Endothelial cell of umbilical vein (primary cell): Measurements from ENCODE around the gene PPP2R2C. TPM values are rescaled to one million over a fixed set of nuclear protein-coding genes. Genes with fewer than 3 reads are reported as not detected.

Source experiments
- BruUV-seq: library from RNA; stranded (reverse); fragments of 400-500 nt; replicated peaks from 2 replicates; lab custom pipeline; 2021; lab: Mats Ljungman, UMichigan
- CTCF ChIA-PET: fragments of 300-600, 350-600 bp; sonication (Branson Sonifier 250); formaldehyde crosslinking; loops from one replicate; lab custom pipeline; 2021; ENCODE audit warnings: antibody characterized with exemption, inconsistent platforms; lab: Charles Lee
- POLR2A ChIA-PET: fragments of 300-600, 350-600 bp; sonication (Branson Sonifier 250); formaldehyde crosslinking; loops from one replicate; lab custom pipeline; 2021; ENCODE audit warnings: antibody characterized with exemption, inconsistent platforms; lab: Charles Lee
- DNase-seq: peaks from one replicate; pipeline ENCODE4 v3.0.0-alpha.2; 2011; ENCODE audit warnings: low read depth, low spot score
- FAIRE-seq: peaks from 2 replicates; lab custom pipeline; 2011; peaks lifted over from hg19 to GRCh38; lab: Jason Lieb, UNC
- H2AFZ ChIP-seq: 2 replicates; pipeline ENCODE4 v1.6.0; 2012; ENCODE audit warnings: low read depth, low read length, control low read depth, inconsistent platforms
- H3K27ac ChIP-seq: 2 replicates; pipeline ENCODE4 v1.5.1; 2011; ENCODE audit warnings: low read depth, mild to moderate bottlenecking, control low read depth, low read length, moderate library complexity; ENCODE audit not compliant: insufficient read depth
- H3K27me3 ChIP-seq, 2 experiments: 2 replicates each; pipeline versions ENCODE4 v1.6.0 to v1.6.1; 2011; ENCODE audit warnings: low read length in 2 of 2, mixed read lengths in 1 of 2; ENCODE audit not compliant: control insufficient read depth in 2 of 2, insufficient read depth in 2 of 2
- H3K36me3 ChIP-seq, 2 experiments: 2 replicates in 1 of 2; 3 replicates in 1 of 2; pipeline ENCODE4 v1.5.1; 2011; ENCODE audit warnings: low read length in 2 of 2, mild to moderate bottlenecking in 1 of 2, moderate library complexity in 1 of 2; ENCODE audit not compliant: control insufficient read depth in 2 of 2, insufficient read depth in 2 of 2; ENCODE audit errors: extremely low read depth in 1 of 2
- H3K4me1 ChIP-seq: 3 replicates; pipeline ENCODE4 v1.5.1; 2011; ENCODE audit warnings: mild to moderate bottlenecking, low read length; ENCODE audit not compliant: control insufficient read depth, insufficient read depth; ENCODE audit errors: extremely low read depth
- H3K4me2 ChIP-seq: 2 replicates; pipeline ENCODE4 v1.6.1; 2011; ENCODE audit warnings: low read length, control low read depth, mixed read lengths; ENCODE audit not compliant: insufficient read depth
- H3K4me3 ChIP-seq, 3 experiments: fragments of 200-600 bp in 1 of 3; sonication (generic), shearing (Covaris generic) in 1 of 3; replicated peaks in 1 of 3; 2 replicates each; pipeline ENCODE4 v1.5.1; 2011 to 2016; ENCODE audit warnings: control low read depth in 3 of 3, low read length in 3 of 3, mild to moderate bottlenecking in 2 of 3, inconsistent platforms in 1 of 3, low read depth in 1 of 3, moderate library complexity in 1 of 3; ENCODE audit not compliant: insufficient read depth in 1 of 3
- H3K79me2 ChIP-seq: 2 replicates; pipeline ENCODE4 v1.6.0; 2012; ENCODE audit warnings: low read length, inconsistent platforms; ENCODE audit not compliant: control insufficient read depth, insufficient read depth
- H3K9ac ChIP-seq: replicated peaks from 2 replicates; pipeline ENCODE3; 2011; ENCODE audit warnings: low read length, control low read depth; ENCODE audit not compliant: insufficient read depth; ENCODE audit errors: extremely low read depth
- H3K9me1 ChIP-seq: replicated peaks from 3 replicates; pipeline ENCODE4 v1.6.0; 2011; ENCODE audit warnings: mild to moderate bottlenecking, low read length; ENCODE audit not compliant: control insufficient read depth, insufficient read depth; ENCODE audit errors: extremely low read depth
- H3K9me3 ChIP-seq: replicated peaks from 2 replicates; pipeline ENCODE4 v1.5.1; 2012; ENCODE audit warnings: low read length, inconsistent platforms; ENCODE audit not compliant: control insufficient read depth, insufficient read depth
- H4K20me1 ChIP-seq: replicated peaks from 2 replicates; pipeline ENCODE3; 2011; ENCODE audit warnings: mild to moderate bottlenecking, low read length; ENCODE audit not compliant: control insufficient read depth, insufficient read depth; ENCODE audit errors: extremely low read depth
- EZH2 ChIP-seq: IDR thresholded peaks from 2 replicates; pipeline ENCODE4 v1.6.1; 2012; ENCODE audit warnings: borderline replicate concordance, low read depth, mild to moderate bottlenecking, moderate library complexity, low read length, inconsistent platforms; ENCODE audit not compliant: severe bottlenecking
- FOS ChIP-seq: IDR thresholded peaks from 2 replicates; pipeline ENCODE4 v1.6.1; 2011; ENCODE audit warnings: mild to moderate bottlenecking, low read length, moderate library complexity, borderline replicate concordance; ENCODE audit not compliant: insufficient read depth
- GATA2 ChIP-seq: IDR thresholded peaks from 2 replicates; pipeline ENCODE4 v1.7.0; 2011; ENCODE audit warnings: low read depth, mild to moderate bottlenecking, moderate library complexity, mixed read lengths, low read length; ENCODE audit not compliant: insufficient read length, insufficient read depth
- JUN ChIP-seq: IDR thresholded peaks from 2 replicates; pipeline ENCODE4 v1.6.1; 2011; ENCODE audit warnings: borderline replicate concordance, low read depth; ENCODE audit not compliant: insufficient read length, insufficient read depth
- MYC ChIP-seq: IDR thresholded peaks from one replicate; pipeline ENCODE4 v1.6.1; 2011; ENCODE audit warnings: mild to moderate bottlenecking, low read depth, low read length
- POLR2A ChIP-seq: IDR thresholded peaks from 2 replicates; pipeline ENCODE4 v1.6.1; 2012; ENCODE audit warnings: low read depth, mild to moderate bottlenecking, control low read depth, low read length
- POLR2AphosphoS5 ChIP-seq: IDR thresholded peaks from 2 replicates; pipeline ENCODE4 v1.6.1; 2012; ENCODE audit warnings: low read depth, mild to moderate bottlenecking, control low read depth, low read length, moderate library complexity; ENCODE audit not compliant: insufficient read depth
- dilution Hi-C: fragments of 300-500 bp; cut with MboI; formaldehyde crosslinking; loops from one replicate; pipeline ENCODE4 v1.15.0; 2019; ENCODE audit warnings: low sequenced_read_pairs; ENCODE audit not compliant: extremely low pct_ligation_motif_present
- intact Hi-C: fragments of 100-400 bp; cut with micrococcal nuclease; formaldehyde crosslinking; loops from one replicate; pipeline ENCODE4 v1.10.0; 2022
- polyA plus RNA-seq, 4 experiments: library from polyadenylated mRNA; depleted of rRNA in 3 of 4; stranded (reverse) in 3 of 4; unstranded in 1 of 4; fragments of >200 nt; gene quantifications; 2 replicates each; pipeline versions ENCODE4 v1.2.1 to v1.2.3, GENCODE V29; 2011 to 2012; ENCODE audit warnings: missing spikeins in 1 of 4
- total RNA-seq: library from RNA; stranded (reverse); gene quantifications from 2 replicates; pipeline ENCODE4 v1.2.3, GENCODE V29; 2021
- TF ChIP-seq, protein P1 (sequence below): IDR thresholded peaks from 2 replicates; pipeline ENCODE4 v1.6.1; 2011; ENCODE audit not compliant: insufficient read depth, insufficient read length
- TF ChIP-seq, protein P2 (sequence below), 2 donors: IDR thresholded peaks; 1 replicate in 1 of 2; 2 replicates in 1 of 2; pipeline ENCODE4 v1.5.1; 2011; ENCODE audit warnings: low read length in 2 of 2, mild to moderate bottlenecking in 2 of 2, moderate library complexity in 2 of 2, control low read depth in 1 of 2, inconsistent platforms in 1 of 2, low read depth in 1 of 2; ENCODE audit not compliant: insufficient read depth in 1 of 2; ENCODE audit errors: extremely low read depth in 1 of 2

The PPP2R2C gene
- total and polyA plus RNA-seq, 2 donors (not counting 3 experiments of a cell fraction or from before 2014, with no cell fraction given): 0.03 to 0.09 TPM

DNA sequence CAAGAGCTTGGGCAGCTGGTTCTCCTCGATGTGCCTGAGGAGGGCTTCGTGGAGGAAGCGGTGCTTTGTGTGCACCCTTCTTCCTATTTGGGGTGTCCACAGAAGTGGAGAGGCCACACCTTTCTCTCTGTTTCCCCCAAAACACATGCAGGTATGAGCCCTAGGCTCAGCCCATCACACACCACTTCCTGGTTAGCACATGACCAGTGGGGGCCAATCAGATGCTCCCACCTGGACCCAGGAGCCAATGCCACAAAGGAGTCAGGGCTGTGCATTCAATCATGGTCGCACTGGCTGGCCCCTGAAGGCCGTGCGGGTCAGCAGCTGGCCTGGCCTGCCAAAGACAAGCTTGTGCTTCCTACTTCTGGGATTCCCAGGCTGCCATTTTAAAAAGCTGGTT lies 51.4 kb downstream of the PPP2R2C start:
- Histone ChIP-seq H3K9ac (no peak overlapping the region), H3K27me3 (no peaks in the 10 kb centered on the region), H4K20me1 (no peaks in the 10 kb centered on the region), H3K9me1 (no peaks in the 10 kb centered on the region), H3K4me3 (no peak overlapping the region), H3K79me2 (no peaks in the 10 kb centered on the region), H3K36me3 (no peaks in the 10 kb centered on the region), H3K27ac (no peak overlapping the region), H2AFZ (no peak overlapping the region), H3K4me2 (no peak overlapping the region), H3K9me3 (no peaks in the 10 kb centered on the region), H3K4me1 (no peaks in the 10 kb centered on the region)
- TF ChIP-seq, protein P1, sequence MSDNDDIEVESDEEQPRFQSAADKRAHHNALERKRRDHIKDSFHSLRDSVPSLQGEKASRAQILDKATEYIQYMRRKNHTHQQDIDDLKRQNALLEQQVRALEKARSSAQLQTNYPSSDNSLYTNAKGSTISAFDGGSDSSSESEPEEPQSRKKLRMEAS: no peak
- TF ChIP-seq EZH2: no peak
- no peak for TF ChIP-seq POLR2AphosphoS5
- TF ChIP-seq JUN: no peak
- TF ChIP-seq, protein P2, sequence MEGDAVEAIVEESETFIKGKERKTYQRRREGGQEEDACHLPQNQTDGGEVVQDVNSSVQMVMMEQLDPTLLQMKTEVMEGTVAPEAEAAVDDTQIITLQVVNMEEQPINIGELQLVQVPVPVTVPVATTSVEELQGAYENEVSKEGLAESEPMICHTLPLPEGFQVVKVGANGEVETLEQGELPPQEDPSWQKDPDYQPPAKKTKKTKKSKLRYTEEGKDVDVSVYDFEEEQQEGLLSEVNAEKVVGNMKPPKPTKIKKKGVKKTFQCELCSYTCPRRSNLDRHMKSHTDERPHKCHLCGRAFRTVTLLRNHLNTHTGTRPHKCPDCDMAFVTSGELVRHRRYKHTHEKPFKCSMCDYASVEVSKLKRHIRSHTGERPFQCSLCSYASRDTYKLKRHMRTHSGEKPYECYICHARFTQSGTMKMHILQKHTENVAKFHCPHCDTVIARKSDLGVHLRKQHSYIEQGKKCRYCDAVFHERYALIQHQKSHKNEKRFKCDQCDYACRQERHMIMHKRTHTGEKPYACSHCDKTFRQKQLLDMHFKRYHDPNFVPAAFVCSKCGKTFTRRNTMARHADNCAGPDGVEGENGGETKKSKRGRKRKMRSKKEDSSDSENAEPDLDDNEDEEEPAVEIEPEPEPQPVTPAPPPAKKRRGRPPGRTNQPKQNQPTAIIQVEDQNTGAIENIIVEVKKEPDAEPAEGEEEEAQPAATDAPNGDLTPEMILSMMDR (IDR thresholded peaks at IDR 0.05; ENCODE audit: extremely low read depth in 1 of 2, insufficient read depth in 1 of 2, low read depth in 1 of 2, low read length in 2 of 2): no peak
- TF ChIP-seq FOS: no peak
- no peak for TF ChIP-seq GATA2
- TF ChIP-seq POLR2A: no peak
- no peak for TF ChIP-seq MYC
- FAIRE-seq (no peak), DNase-seq (no peak)
- dilution Hi-C loops: no loop called here
- POLR2A ChIA-PET: no interaction called here
- CTCF ChIA-PET: no interaction called here
- intact Hi-C loops: no loop called here
- no TSS peak for BruUV-seq
